Measurements from ENCODE around the gene VARS2.
"Not testable (repeated sequence)": the region's sequence is repeated elsewhere in the genome, so short reads cannot be mapped to it uniquely, and the experiment has no call there.

The VARS2 gene

GRCh38 chr6:30914076-30914853 is at the start of gene VARS2:
VARS2 (plus strand) TSS chr6:30914238; CDS start chr6:30914837, 599 bp downstream.
- Histone ChIP-seq H3K9me3 (ENCODE audit: control insufficient read depth in 1 of 2, low read length in 2 of 2) (no peaks in the 10 kb centered on the region), H3K27me3 (ENCODE audit: low read depth, low read length) (no peaks in the 10 kb centered on the region), H3K4me1 (ENCODE audit: control insufficient read depth in 1 of 2, insufficient read depth in 2 of 2, low read length in 2 of 2) (peaks cover 15 to 22% of the 10 kb centered on the region in 2 donors), H3K36me3 (ENCODE audit: control insufficient read depth in 1 of 2, insufficient read depth in 2 of 2, low read length in 2 of 2) (peaks cover 37 to 43% of the 10 kb centered on the region in 2 donors), H3K27ac (ENCODE audit: low read length) (peak within 1 kb of the TSS; percentile 93), H3K4me3 (ENCODE audit: low read depth in 1 of 2, low read length in 2 of 2) (peak within 1 kb of the TSS; percentile 75 to 80)

- Histone ChIP-seq H3K9me3 (ENCODE audit: control insufficient read depth in 1 of 2, low read length in 2 of 2) (peaks cover 0 to 4% of the 10 kb centered on the region in 2 donors), H3K27me3 (ENCODE audit: low read depth, low read length) (no peaks in the 10 kb centered on the region), H3K27ac (ENCODE audit: low read length) (no peak overlapping the region), H3K4me1 (ENCODE audit: control insufficient read depth in 1 of 2, insufficient read depth in 2 of 2, low read length in 2 of 2) (no peaks in the 10 kb centered on the region), H3K36me3 (ENCODE audit: control insufficient read depth in 1 of 2, insufficient read depth in 2 of 2, low read length in 2 of 2) (no peaks in the 10 kb centered on the region), H3K4me3 (ENCODE audit: low read depth in 1 of 2, low read length in 2 of 2) (no peak overlapping the region)
These were observed 49.7 kb upstream of the VARS2 start for GRCh38 chr6:30864325-30864724.

GRCh38 chr6:30869241-30869749 is 44.7 kb upstream of the VARS2 start:
- H3K27ac ChIP-seq (ENCODE audit: low read length); H3K4me1 ChIP-seq (ENCODE audit: control insufficient read depth in 1 of 2, insufficient read depth in 2 of 2, low read length in 2 of 2); H3K4me3 ChIP-seq (ENCODE audit: low read depth in 1 of 2, low read length in 2 of 2); H3K27me3 ChIP-seq (ENCODE audit: low read depth, low read length); H3K36me3 ChIP-seq (ENCODE audit: control insufficient read depth in 1 of 2, insufficient read depth in 2 of 2, low read length in 2 of 2): not testable (repeated sequence)
- peaks cover 0 to 13% of the 10 kb centered on the region in 2 donors for H3K9me3 ChIP-seq (ENCODE audit: control insufficient read depth in 1 of 2, low read length in 2 of 2)

- H3K4me3 ChIP-seq (ENCODE audit: low read depth in 1 of 2, low read length in 2 of 2): no peak overlapping the region
- H3K36me3 ChIP-seq (ENCODE audit: control insufficient read depth in 1 of 2, insufficient read depth in 2 of 2, low read length in 2 of 2): no peaks in the 10 kb centered on the region
- no peak overlapping the region for H3K27ac ChIP-seq (ENCODE audit: low read length)
- peaks cover 0 to 13% of the 10 kb centered on the region in 2 donors for H3K9me3 ChIP-seq (ENCODE audit: control insufficient read depth in 1 of 2, low read length in 2 of 2)
- H3K4me1 ChIP-seq (ENCODE audit: control insufficient read depth in 1 of 2, insufficient read depth in 2 of 2, low read length in 2 of 2): peaks cover 0 to 4% of the 10 kb centered on the region in 2 donors
- H3K27me3 ChIP-seq (ENCODE audit: low read depth, low read length): no peaks in the 10 kb centered on the region
These were observed 43.5 kb upstream of the VARS2 start for GRCh38 chr6:30870546-30870945.

GRCh38 chr6:30871592-30872183 is 42.4 kb upstream of the VARS2 start:
- peaks cover 0 to 13% of the 10 kb centered on the region in 2 donors for H3K9me3 ChIP-seq (ENCODE audit: control insufficient read depth in 1 of 2, low read length in 2 of 2)
- no peak overlapping the region for H3K4me3 ChIP-seq (ENCODE audit: low read depth in 1 of 2, low read length in 2 of 2)
- peaks cover 0 to 13% of the 10 kb centered on the region in 2 donors for H3K4me1 ChIP-seq (ENCODE audit: control insufficient read depth in 1 of 2, insufficient read depth in 2 of 2, low read length in 2 of 2)
- H3K27me3 ChIP-seq (ENCODE audit: low read depth, low read length): no peaks in the 10 kb centered on the region
- H3K36me3 ChIP-seq (ENCODE audit: control insufficient read depth in 1 of 2, insufficient read depth in 2 of 2, low read length in 2 of 2): no peaks in the 10 kb centered on the region
- no peak overlapping the region for H3K27ac ChIP-seq (ENCODE audit: low read length)

GRCh38 chr6:30873137-30873640 is 40.8 kb upstream of the VARS2 start:
- no peaks in the 10 kb centered on the region for H3K27me3 ChIP-seq (ENCODE audit: low read depth, low read length)
- H3K4me1 ChIP-seq (ENCODE audit: control insufficient read depth in 1 of 2, insufficient read depth in 2 of 2, low read length in 2 of 2): peaks cover 0 to 24% of the 10 kb centered on the region in 2 donors
- H3K36me3 ChIP-seq (ENCODE audit: control insufficient read depth in 1 of 2, insufficient read depth in 2 of 2, low read length in 2 of 2): no peaks in the 10 kb centered on the region

GRCh38 chr6:30873795-30874194 is 40.2 kb upstream of the VARS2 start:
- H3K27me3 ChIP-seq (ENCODE audit: low read depth, low read length); H3K36me3 ChIP-seq (ENCODE audit: control insufficient read depth in 1 of 2, insufficient read depth in 2 of 2, low read length in 2 of 2); H3K4me3 ChIP-seq (ENCODE audit: low read depth in 1 of 2, low read length in 2 of 2); H3K27ac ChIP-seq (ENCODE audit: low read length): not testable (repeated sequence)
- peaks cover 0 to 26% of the 10 kb centered on the region in 2 donors for H3K4me1 ChIP-seq (ENCODE audit: control insufficient read depth in 1 of 2, insufficient read depth in 2 of 2, low read length in 2 of 2)
- peaks cover 0 to 13% of the 10 kb centered on the region in 2 donors for H3K9me3 ChIP-seq (ENCODE audit: control insufficient read depth in 1 of 2, low read length in 2 of 2)

More at GRCh38 chr6:30873137-30873640, 40.8 kb upstream of the VARS2 start:
- Histone ChIP-seq H3K27ac (ENCODE audit: low read length) (no peak overlapping the region), H3K9me3 (ENCODE audit: control insufficient read depth in 1 of 2, low read length in 2 of 2) (peaks cover 0 to 13% of the 10 kb centered on the region in 2 donors), H3K4me3 (ENCODE audit: low read depth in 1 of 2, low read length in 2 of 2) (no peak overlapping the region)

- H3K4me1 ChIP-seq (ENCODE audit: control insufficient read depth in 1 of 2, insufficient read depth in 2 of 2, low read length in 2 of 2): peaks cover 0 to 26% of the 10 kb centered on the region in 2 donors
- H3K4me3 ChIP-seq (ENCODE audit: low read depth in 1 of 2, low read length in 2 of 2): no peak overlapping the region
- H3K36me3 ChIP-seq (ENCODE audit: control insufficient read depth in 1 of 2, insufficient read depth in 2 of 2, low read length in 2 of 2): no peaks in the 10 kb centered on the region
- H3K9me3 ChIP-seq (ENCODE audit: control insufficient read depth in 1 of 2, low read length in 2 of 2): peaks cover 0 to 4% of the 10 kb centered on the region in 2 donors
- H3K27me3 ChIP-seq (ENCODE audit: low read depth, low read length): no peaks in the 10 kb centered on the region
- H3K27ac ChIP-seq (ENCODE audit: low read length): peak overlapping the region; percentile 57
These were observed 38.6 kb upstream of the VARS2 start for GRCh38 chr6:30875244-30876038.

GRCh38 chr6:30876039-30876730 is 37.9 kb upstream of the VARS2 start:
- Histone ChIP-seq H3K36me3 (ENCODE audit: control insufficient read depth in 1 of 2, insufficient read depth in 2 of 2, low read length in 2 of 2) (no peaks in the 10 kb centered on the region), H3K9me3 (ENCODE audit: control insufficient read depth in 1 of 2, low read length in 2 of 2) (no peaks in the 10 kb centered on the region), H3K27me3 (ENCODE audit: low read depth, low read length) (no peaks in the 10 kb centered on the region), H3K4me1 (ENCODE audit: control insufficient read depth in 1 of 2, insufficient read depth in 2 of 2, low read length in 2 of 2) (peaks cover 0 to 26% of the 10 kb centered on the region in 2 donors), H3K27ac (ENCODE audit: low read length) (peak overlapping the region; percentile 57), H3K4me3 (ENCODE audit: low read depth in 1 of 2, low read length in 2 of 2) (no peak overlapping the region)

- Histone ChIP-seq H3K27me3 (ENCODE audit: low read depth, low read length) (no peaks in the 10 kb centered on the region), H3K36me3 (ENCODE audit: control insufficient read depth in 1 of 2, insufficient read depth in 2 of 2, low read length in 2 of 2) (no peaks in the 10 kb centered on the region), H3K27ac (ENCODE audit: low read length) (peak overlapping the region; percentile 93), H3K4me3 (ENCODE audit: low read depth in 1 of 2, low read length in 2 of 2) (peak overlapping the region; percentile 51 to 60), H3K4me1 (ENCODE audit: control insufficient read depth in 1 of 2, insufficient read depth in 2 of 2, low read length in 2 of 2) (peaks cover 0 to 38% of the 10 kb centered on the region in 2 donors), H3K9me3 (ENCODE audit: control insufficient read depth in 1 of 2, low read length in 2 of 2) (no peaks in the 10 kb centered on the region)
These were observed 36.4 kb upstream of the VARS2 start for GRCh38 chr6:30877419-30878262.

All from muscle layer of duodenum (tissue), 2 donors.